Loucy (cell line): ENCODE data around the gene SLC22A4.

Experiments used
- H2AFZ ChIP-seq: fragments of 200-600 bp; sonication (generic); 2 replicates; pipeline ENCODE4 v1.6.0; 2016; ENCODE audit warnings: antibody characterized with exemption, mild to moderate bottlenecking, low read length, moderate library complexity
- H3F3A ChIP-seq: fragments of 200-600 bp; 2 replicates; pipeline ENCODE4 v1.6.0; 2016; ENCODE audit warnings: antibody characterized with exemption, low read depth, mild to moderate bottlenecking
- H3K27me3 ChIP-seq: fragments of 200-600 bp; sonication (generic); 2 replicates; pipeline ENCODE4 v1.6.1; 2014; ENCODE audit warnings: low read length, mild to moderate bottlenecking; ENCODE audit not compliant: insufficient read depth, poor library complexity, severe bottlenecking
- H3K36me3 ChIP-seq: fragments of 200-600 bp; sonication (generic); 2 replicates; pipeline ENCODE4 v1.6.1; 2016; ENCODE audit warnings: low read length; ENCODE audit not compliant: insufficient read depth
- H3K4me1 ChIP-seq: fragments of 200-600 bp; sonication (generic); 2 replicates; pipeline ENCODE4 v1.5.1; 2014; ENCODE audit warnings: low read length, mild to moderate bottlenecking; ENCODE audit not compliant: insufficient read depth, poor library complexity, severe bottlenecking
- H3K4me2 ChIP-seq: fragments of 200-600 bp; sonication (generic); 2 replicates; pipeline ENCODE4 v1.6.0; 2014; ENCODE audit warnings: antibody characterized with exemption, low read length, low read depth, mild to moderate bottlenecking; ENCODE audit not compliant: poor library complexity, severe bottlenecking
- H3K4me3 ChIP-seq: fragments of 200-600 bp; sonication (generic); 2 replicates; pipeline ENCODE4 v1.5.1; 2014; ENCODE audit warnings: low read length, mild to moderate bottlenecking, mixed read lengths; ENCODE audit not compliant: poor library complexity, severe bottlenecking
- H3K79me2 ChIP-seq: fragments of 200-600 bp; sonication (generic); 2 replicates; pipeline ENCODE4 v1.6.1; 2014; ENCODE audit warnings: low read length; ENCODE audit not compliant: insufficient read depth
- H3K9ac ChIP-seq: fragments of 200-600 bp; sonication (generic); 2 replicates; pipeline ENCODE4 v1.6.0; 2014; ENCODE audit warnings: mild to moderate bottlenecking, low read depth, low read length, moderate library complexity; ENCODE audit not compliant: poor library complexity, severe bottlenecking
- H3K9me2 ChIP-seq: fragments of 200-600 bp; sonication (generic); replicated peaks from 2 replicates; pipeline ENCODE4 v1.6.1; 2016; ENCODE audit warnings: low read depth, low read length, mixed read lengths
- H3K9me3 ChIP-seq: fragments of 200-600 bp; sonication (generic); 2 replicates; pipeline ENCODE4 v1.6.1; 2014; ENCODE audit warnings: mild to moderate bottlenecking, antibody characterized with exemption, low read length, low read depth; ENCODE audit not compliant: insufficient read depth
- H4K20me1 ChIP-seq: fragments of 200-600 bp; sonication (generic); 2 replicates; pipeline ENCODE4 v1.6.0; 2014; ENCODE audit warnings: antibody characterized with exemption, low read length, mild to moderate bottlenecking; ENCODE audit not compliant: insufficient read depth, poor library complexity, severe bottlenecking
- CTCF ChIP-seq: fragments of 200-600 bp; sonication (generic); conservative IDR thresholded peaks from 2 replicates; pipeline ENCODE4 v1.5.1; 2014; ENCODE audit warnings: mild to moderate bottlenecking, antibody characterized with exemption, low read length
- EZH2phosphoT487 ChIP-seq: fragments of 200-600 bp; IDR thresholded peaks from 2 replicates; pipeline ENCODE4 v1.6.1; 2018; ENCODE audit warnings: antibody characterized with exemption, mild to moderate bottlenecking, moderate library complexity, borderline replicate concordance

SLC22A4 gene

GRCh38 chr5:132289097-132289496 lies 5.1 kb upstream of the SLC22A4 start:
- Histone ChIP-seq H3K9ac (no peak overlapping the region), H3K4me1 (peaks cover 4% of the 10 kb centered on the region), H3K79me2 (no peaks in the 10 kb centered on the region), H2AFZ (no peak overlapping the region), H3K9me3 (no peaks in the 10 kb centered on the region), H3K4me2 (no peak overlapping the region), H3F3A (no peaks in the 10 kb centered on the region), H3K4me3 (no peak overlapping the region), H3K9me2 (no peaks in the 10 kb centered on the region), H3K27me3 (no peaks in the 10 kb centered on the region), H4K20me1 (no peaks in the 10 kb centered on the region), H3K36me3 (no peaks in the 10 kb centered on the region)
- TF ChIP-seq CTCF (no peak), EZH2phosphoT487 (no peak)

GRCh38 chr5:132291026-132291425 lies 3.2 kb upstream of the SLC22A4 start:
- no peaks in the 10 kb centered on the region for H3F3A ChIP-seq
- H3K9me2 ChIP-seq: no peaks in the 10 kb centered on the region
- TF ChIP-seq EZH2phosphoT487 (no peak), CTCF (no peak)
- H3K79me2 ChIP-seq: no peaks in the 10 kb centered on the region
- H3K4me2 ChIP-seq: no peak overlapping the region
- H3K9ac ChIP-seq: no peak overlapping the region
- H3K4me3 ChIP-seq: no peak overlapping the region
- no peaks in the 10 kb centered on the region for H3K27me3 ChIP-seq
- no peaks in the 10 kb centered on the region for H3K36me3 ChIP-seq
- H3K9me3 ChIP-seq: no peaks in the 10 kb centered on the region
- H4K20me1 ChIP-seq: no peaks in the 10 kb centered on the region
- peaks cover 16% of the 10 kb centered on the region for H3K4me1 ChIP-seq
- H2AFZ ChIP-seq: no peak overlapping the region

- H3K79me2 ChIP-seq: no peaks in the 10 kb centered on the region
Observed at GRCh38 chr5:132293066-132293991, 865 bp upstream of the SLC22A4 start.

More at GRCh38 chr5:132293066-132293991, 865 bp upstream of the SLC22A4 start:
- Histone ChIP-seq H3K9me3 (no peaks in the 10 kb centered on the region), H3K9ac (peak overlapping the region; percentile 79), H3K4me2 (peak overlapping the region; percentile 76), H3K9me2 (no peaks in the 10 kb centered on the region), H3K27me3 (no peaks in the 10 kb centered on the region), H2AFZ (peak overlapping the region; percentile 85), H3K4me1 (peaks cover 16% of the 10 kb centered on the region), H3K4me3 (peak overlapping the region; percentile 77), H4K20me1 (no peaks in the 10 kb centered on the region), H3F3A (no peaks in the 10 kb centered on the region), H3K36me3 (no peaks in the 10 kb centered on the region)
- TF ChIP-seq CTCF (0 out of 2 replicates have a peak, but pooled peaks have one; percentile 11), EZH2phosphoT487 (no peak)
